ACHN (cell line): ENCODE data around the gene REXO5.
"Not testable (repeated sequence)": the region's sequence is repeated elsewhere in the genome, so short reads cannot be mapped to it uniquely, and the experiment has no call there.

Source experiments
- DNase-seq: peaks from one replicate; pipeline ENCODE4 v3.0.0-alpha.2; 2015
- in situ Hi-C: cut with HindIII; loops from 2 replicates; pipeline ENCODE4 v1.10.0; 2017; ENCODE audit warnings: low sequenced_read_pairs, low pct_ligation_motif_present, low pct_unique_long_range_greater_than_20kb

Gene REXO5

GRCh38 chr16:20844054-20844453 is 37.7 kb downstream of the REXO5 start:
- in situ Hi-C loops: no loop called here
- no peak for DNase-seq

- DNase-seq: no peak
- in situ Hi-C loops: no loop called here
Measured at GRCh38 chr16:20844588-20844987, 38.3 kb downstream of the REXO5 start.

GRCh38 chr16:20846030-20846429 is 39.7 kb downstream of the REXO5 start:
- DNase-seq: no peak
- in situ Hi-C loops: no loop called here

- no peak for DNase-seq
- in situ Hi-C loops: no loop called here
Measured at GRCh38 chr16:20846551-20846950, 40.2 kb downstream of the REXO5 start.

GRCh38 chr16:20847550-20847949 is 41.2 kb downstream of the REXO5 start:
- DNase-seq: no peak
- in situ Hi-C loops: no loop called here

GRCh38 chr16:20849589-20850390 is 43.5 kb downstream of the REXO5 start:
- peak; percentile 78 for DNase-seq
- in situ Hi-C loops: no loop called here

- in situ Hi-C loops: no loop called here
- no peak for DNase-seq
Measured at GRCh38 chr16:20850981-20851380, 44.7 kb downstream of the REXO5 start.

- peak; percentile 68 for DNase-seq
- in situ Hi-C loops: no loop called here
Measured at GRCh38 chr16:20851601-20852000, 45.3 kb downstream of the REXO5 start.

- no peak for DNase-seq
- in situ Hi-C loops: no loop called here
Measured at GRCh38 chr16:20853143-20853542, 46.8 kb downstream of the REXO5 start.

- in situ Hi-C loops: no loop called here
- DNase-seq: no peak
Measured at GRCh38 chr16:20853981-20854620, 47.8 kb downstream of the REXO5 start.

- DNase-seq: no peak
- in situ Hi-C loops: no loop called here
Measured at GRCh38 chr16:20854963-20855362, 48.6 kb downstream of the REXO5 start.

GRCh38 chr16:20857281-20857680 is 51.0 kb downstream of the REXO5 start:
- in situ Hi-C loops: no loop called here

GRCh38 chr16:20859229-20859628 is 52.9 kb downstream of the REXO5 start:
- in situ Hi-C loops: no loop called here
- no peak for DNase-seq

More at GRCh38 chr16:20857281-20857680, 51.0 kb downstream of the REXO5 start:
- no peak for DNase-seq

GRCh38 chr16:20859699-20860098 is 53.4 kb downstream of the REXO5 start:
- DNase-seq: no peak
- in situ Hi-C loops: no loop called here

GRCh38 chr16:20860361-20860760 is 54.0 kb downstream of the REXO5 start:
- no peak for DNase-seq
- in situ Hi-C loops: no loop called here

GRCh38 chr16:20860995-20861394 is 54.7 kb downstream of the REXO5 start:
- in situ Hi-C loops: not testable (repeated sequence)

GRCh38 chr16:20862162-20862960 is 56.0 kb downstream of the REXO5 start:
- no peak for DNase-seq

More at GRCh38 chr16:20860995-20861394, 54.7 kb downstream of the REXO5 start:
- DNase-seq: not testable (repeated sequence)

GRCh38 chr16:20864376-20864775 is 58.0 kb downstream of the REXO5 start:
- in situ Hi-C loops, DNase-seq: not testable (repeated sequence)

More at GRCh38 chr16:20862162-20862960, 56.0 kb downstream of the REXO5 start:
- in situ Hi-C loops: no loop called here
